Effector CD8-positive, alpha-beta T cell (primary cell): ENCODE results near the gene ACLY.
"Not testable (repeated sequence)": the region's sequence is repeated elsewhere in the genome, so short reads cannot be mapped to it uniquely, and the experiment has no call there.

Experiments used
- DNase-seq: peaks from one replicate; lab custom pipeline; 2025; lab: John Stamatoyannopoulos, UW

ACLY gene

GRCh38 chr17:41835800-41836549 lies 82.8 kb downstream of the ACLY start, which contains the start of gene NT5C3B:
NT5C3B (minus strand) TSS chr17:41836232; CDS start chr17:41836193, 39 bp downstream.
- DNase-seq: peak; percentile 45

- no peak for DNase-seq
Observed at GRCh38 chr17:41835214-41835799, 83.4 kb downstream of the ACLY start.

GRCh38 chr17:41829961-41830360 lies 88.8 kb downstream of the ACLY start:
- DNase-seq: not testable (repeated sequence)

GRCh38 chr17:41825175-41825845 lies 93.4 kb downstream of the ACLY start:
- no peak for DNase-seq

- DNase-seq: no peak
Observed at GRCh38 chr17:41824086-41824485, 94.7 kb downstream of the ACLY start.

GRCh38 chr17:41823580-41823979 lies 95.2 kb downstream of the ACLY start:
- no peak for DNase-seq

GRCh38 chr17:41823141-41823524 lies 95.6 kb downstream of the ACLY start:
- DNase-seq: no peak

- DNase-seq: no peak
Observed at GRCh38 chr17:41822216-41823140, 96.3 kb downstream of the ACLY start.

GRCh38 chr17:41821776-41822175 lies 97.0 kb downstream of the ACLY start:
- DNase-seq: no peak

GRCh38 chr17:41818024-41818423 lies 100.7 kb downstream of the ACLY start:
- DNase-seq: no peak
